IMR-90 (cell line): ENCODE results near the gene ZNF862. TPM values are rescaled to one million over a fixed set of nuclear protein-coding genes. Genes with fewer than 3 reads are reported as not detected.

Experiments used
- ATAC-seq: fragments of 200-7000 bp; cut with Tn5 transposase; 2 replicates; pipeline ENCODE4 v1.9.1; 2020; ENCODE audit warnings: low read depth, mild to moderate bottlenecking, moderate library complexity
- BruUV-seq: library from RNA; stranded (reverse); fragments of 400-500 nt; replicated peaks from 2 replicates; lab custom pipeline; 2021; lab: Mats Ljungman, UMichigan
- CTCF ChIA-PET: fragments of 300-600 bp; formaldehyde crosslinking; extraction: SDS; loops from one replicate; lab custom pipeline; 2021; ENCODE audit warnings: antibody characterized with exemption; lab: Yijun Ruan, JAX
- POLR2A ChIA-PET: fragments of 300-600 bp; sonication (Branson Sonifier 250); formaldehyde crosslinking; loops from one replicate; lab custom pipeline; 2022; ENCODE audit warnings: antibody characterized with exemption; ENCODE audit not compliant: unreplicated experiment; lab: Charles Lee
- DNase-seq: peaks from one replicate; pipeline ENCODE4 v3.0.0; 2013
- H2AFZ ChIP-seq: replicated peaks from 2 replicates; pipeline ENCODE3; 2013; ENCODE audit warnings: low read length, mild to moderate bottlenecking; ENCODE audit not compliant: poor library complexity
- H2AK5ac ChIP-seq: 2 replicates; pipeline ENCODE4 v1.6.1; 2013; ENCODE audit warnings: low read depth, low read length, inconsistent platforms
- H2AK9ac ChIP-seq: replicated peaks from 2 replicates; pipeline ENCODE3; 2013; ENCODE audit warnings: mild to moderate bottlenecking, low read depth, low read length, moderate library complexity; ENCODE audit not compliant: poor library complexity
- H2BK120ac ChIP-seq: 2 replicates; pipeline ENCODE4 v1.6.1; 2013; ENCODE audit warnings: low read depth, low read length, inconsistent platforms
- H2BK15ac ChIP-seq: 3 replicates; pipeline ENCODE4 v1.6.1; 2013; ENCODE audit warnings: low read depth, low read length, inconsistent platforms
- H2BK20ac ChIP-seq: 2 replicates; pipeline ENCODE4 v1.6.1; 2013; ENCODE audit warnings: low read depth, mild to moderate bottlenecking, inconsistent platforms, low read length, moderate library complexity
- H2BK5ac ChIP-seq: 2 replicates; pipeline ENCODE4 v1.6.1; 2013; ENCODE audit warnings: mild to moderate bottlenecking, low read depth, low read length, inconsistent platforms; ENCODE audit not compliant: poor library complexity, severe bottlenecking
- H3K14ac ChIP-seq: replicated peaks from 2 replicates; pipeline ENCODE4 v1.6.1; 2013; ENCODE audit warnings: low read depth, low read length, inconsistent platforms
- H3K18ac ChIP-seq: 2 replicates; pipeline ENCODE4 v1.6.1; 2013; ENCODE audit warnings: low read depth, low read length, control low read depth
- H3K23ac ChIP-seq: 2 replicates; pipeline ENCODE4 v1.6.1; 2013; ENCODE audit warnings: low read depth, low read length, inconsistent platforms
- H3K27ac ChIP-seq: 2 replicates; pipeline ENCODE4 v1.5.1; 2013; ENCODE audit warnings: mild to moderate bottlenecking, control low read depth, low read length; ENCODE audit not compliant: insufficient read depth
- H3K27me3 ChIP-seq: 2 replicates; pipeline ENCODE4 v1.6.1; 2013; ENCODE audit warnings: low read length; ENCODE audit not compliant: control insufficient read depth, insufficient read depth
- H3K36me3 ChIP-seq: 2 replicates; pipeline ENCODE4 v1.6.1; 2013; ENCODE audit warnings: low read length, mixed read lengths; ENCODE audit not compliant: control insufficient read depth, insufficient read depth
- H3K4ac ChIP-seq: 2 replicates; pipeline ENCODE4 v1.6.1; 2013; ENCODE audit warnings: low read depth, low read length, inconsistent platforms
- H3K4me1 ChIP-seq: 2 replicates; pipeline ENCODE4 v1.6.1; 2013; ENCODE audit warnings: low read length, mixed read lengths; ENCODE audit not compliant: control insufficient read depth, insufficient read depth
- H3K4me2 ChIP-seq: 2 replicates; pipeline ENCODE4 v1.6.1; 2013; ENCODE audit warnings: low read depth, mild to moderate bottlenecking, control low read depth, low read length, moderate library complexity
- H3K4me3 ChIP-seq: 2 replicates; pipeline ENCODE4 v1.5.1; 2013; ENCODE audit warnings: low read depth, mild to moderate bottlenecking, control low read depth, low read length, moderate library complexity; ENCODE audit not compliant: insufficient read depth
- H3K56ac ChIP-seq: 2 replicates; pipeline ENCODE4 v1.6.1; 2013; ENCODE audit warnings: low read length, inconsistent platforms; ENCODE audit not compliant: insufficient read depth; ENCODE audit errors: extremely low read depth
- H3K79me1 ChIP-seq, 2 experiments: 2 replicates each; pipeline ENCODE4 v1.6.1; 2013; ENCODE audit warnings: low read length in 2 of 2, inconsistent platforms in 1 of 2, low read depth in 1 of 2
- H3K9ac ChIP-seq: 2 replicates; pipeline ENCODE4 v1.6.1; 2013; ENCODE audit warnings: low read depth, low read length, control low read depth
- H3K9me1 ChIP-seq: 2 replicates; pipeline ENCODE4 v1.6.1; 2013; ENCODE audit warnings: low read length, inconsistent platforms; ENCODE audit not compliant: insufficient read depth
- H3K9me3 ChIP-seq: 2 replicates; pipeline ENCODE4 v1.6.1; 2013; ENCODE audit warnings: low read length; ENCODE audit not compliant: control insufficient read depth, insufficient read depth
- H4K20me1 ChIP-seq: 2 replicates; pipeline ENCODE4 v1.6.1; 2013; ENCODE audit warnings: low read length, inconsistent platforms; ENCODE audit not compliant: insufficient read depth
- H4K5ac ChIP-seq: 2 replicates; pipeline ENCODE4 v1.6.1; 2013; ENCODE audit warnings: mild to moderate bottlenecking, low read depth, low read length, control low read depth
- H4K8ac ChIP-seq, 2 experiments: 2 replicates each; pipeline ENCODE4 v1.6.1; 2013; ENCODE audit warnings: low read depth in 2 of 2, low read length in 2 of 2, control low read depth in 1 of 2, inconsistent platforms in 1 of 2
- H4K91ac ChIP-seq: 2 replicates; pipeline ENCODE4 v1.6.1; 2013; ENCODE audit warnings: low read depth, low read length, inconsistent platforms; ENCODE audit not compliant: insufficient read depth
- FOS ChIP-seq: fragments of 150-350 bp; IDR thresholded peaks from 2 replicates; pipeline ENCODE4 v1.6.1; 2016; ENCODE audit warnings: low read depth, low read length
- RAD21 ChIP-seq: IDR thresholded peaks from 2 replicates; pipeline ENCODE4 v1.6.1; 2012; ENCODE audit warnings: low read length, improper control_type of control experiment
- RCOR1 ChIP-seq: IDR thresholded peaks from 2 replicates; pipeline ENCODE4 v1.6.1; 2012; ENCODE audit warnings: mild to moderate bottlenecking, low read length, improper control_type of control experiment; ENCODE audit not compliant: insufficient replicate concordance
- RFX5 ChIP-seq: IDR thresholded peaks from 2 replicates; pipeline ENCODE4 v1.8.0; 2012; ENCODE audit warnings: low read depth, mild to moderate bottlenecking, low read length, moderate library complexity
- SMC3 ChIP-seq: fragments of 150-350 bp; IDR thresholded peaks from 2 replicates; pipeline ENCODE4 v1.6.1; 2016; ENCODE audit warnings: low read depth, mild to moderate bottlenecking, antibody characterized with exemption, low read length, moderate library complexity
- WGBS, 2 experiments: methylation state at CpG; one replicate each; pipeline versions ENCODE4 v1.1.5 to v1.1.7; 2013; ENCODE audit warnings: missing lambda C conversion rate in 2 of 2; ENCODE audit not compliant: insufficient read length in 1 of 2; ENCODE audit errors: extremely low coverage in 2 of 2; 5-methylcytosine and 5-hydroxymethylcytosine counted together
- dilution Hi-C: fragments of 300-500 bp; cut with HindIII; formaldehyde crosslinking; loops from one replicate; pipeline ENCODE4 v1.14.3; 2018; ENCODE audit warnings: low sequenced_read_pairs; ENCODE audit not compliant: unreplicated experiment
- in situ Hi-C: fragments of 300-500 bp; cut with MboI; formaldehyde crosslinking; loops from 3 replicates; pipeline ENCODE4 v1.14.3; 2019; ENCODE audit warnings: low sequenced_read_pairs, inconsistent platforms, mixed read lengths
- intact Hi-C: fragments of 100-400 bp; cut with micrococcal nuclease; formaldehyde crosslinking; loops from 2 replicates; pipeline ENCODE4 v1.10.0; 2022
- polyA plus RNA-seq, 3 experiments: library from polyadenylated mRNA; depleted of rRNA; stranded (reverse); fragments of >200 nt; gene quantifications; 2 replicates each; pipeline ENCODE4 v1.2.3, GENCODE V29; 2012; ENCODE audit warnings: low replicate concordance in 1 of 3
- total RNA-seq: library from RNA; depleted of rRNA; stranded (reverse); fragments of >200 nt; gene quantifications from 2 replicates; pipeline ENCODE4 v1.2.3, GENCODE V29; 2012
- TF ChIP-seq, protein P1 (sequence below): conservative IDR thresholded peaks from 2 replicates; pipeline ENCODE4 v1.5.1; 2012; ENCODE audit warnings: mild to moderate bottlenecking, low read depth, low read length, improper control_type of control experiment

The ZNF862 gene
- total and polyA plus RNA-seq, 2 of the 4 experiments (the other 2 are of a cell fraction), result 5.9 to 10.8 TPM

DNA sequence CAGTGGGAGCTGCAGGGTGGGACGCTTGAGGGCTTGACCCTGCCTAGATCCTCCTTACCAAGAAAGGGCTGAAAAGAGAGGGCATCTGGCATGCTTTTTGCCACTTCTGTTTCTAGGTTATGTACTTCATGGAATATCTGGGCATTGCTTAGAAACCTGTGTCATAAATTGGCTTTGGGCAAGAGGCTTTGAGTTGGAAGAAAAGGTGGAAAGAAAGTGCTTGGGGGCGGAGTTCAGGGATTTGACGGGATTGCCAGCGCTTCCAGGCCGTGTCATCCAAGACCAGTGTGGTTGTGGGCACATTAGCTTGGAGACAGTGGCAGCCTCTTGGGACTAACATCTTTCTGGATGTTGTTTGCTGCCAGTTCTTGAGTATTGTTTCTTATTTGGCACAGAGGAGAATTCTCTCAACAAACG is 825 bp downstream of the ZNF862 start:
- peak overlapping the region; percentile 74 for H2BK5ac ChIP-seq
- peak overlapping the region; percentile 96 for H3K23ac ChIP-seq
- peak overlapping the region; percentile 99 for H3K4me3 ChIP-seq
- H2AK5ac ChIP-seq, result peak overlapping the region; percentile 34; the same call in 1 of the 2 replicates
- H3K79me1 ChIP-seq, result peaks cover 10 to 20% of the 10 kb centered on the region in 2 experiments; a peak in 3 of 4 replicates
- dilution Hi-C loops, result no loop called here
- peak overlapping the region; percentile 75; the same call in 1 of the 2 replicates for H3K56ac ChIP-seq
- H3K4me1 ChIP-seq, result 0 out of 2 replicates have a peak, but pooled peaks cover 3% of the 10 kb centered on the region
- H2AFZ ChIP-seq, result peak overlapping the region; percentile 98
- BruUV-seq, result no TSS peak
- DNase-seq, result peak; percentile 6
- peak overlapping the region; percentile 24 to 79; a peak in 3 of 4 replicates for H4K8ac ChIP-seq
- peak overlapping the region; percentile 91 for H3K4me2 ChIP-seq
- H3K27ac ChIP-seq, result peak overlapping the region; percentile 52
- H3K18ac ChIP-seq, result 0 out of 2 replicates have a peak overlapping the region, but pooled peaks have one; percentile 18
- no peaks in the 10 kb centered on the region for H3K36me3 ChIP-seq
- peak overlapping the region; percentile 78 for H3K9ac ChIP-seq
- no peak overlapping the region for H2BK20ac ChIP-seq
- H4K20me1 ChIP-seq, result no peaks in the 10 kb centered on the region; the same call in 1 of the 2 replicates
- peak overlapping the region; percentile 80 for H3K14ac ChIP-seq
- no peaks in the 10 kb centered on the region for H3K9me3 ChIP-seq
- H2BK15ac ChIP-seq, result no peak overlapping the region
- peaks cover 4% of the 10 kb centered on the region; the same call in 1 of the 2 replicates for H3K9me1 ChIP-seq
- H4K5ac ChIP-seq, result peak overlapping the region; percentile 73
- H3K27me3 ChIP-seq, result peaks cover 8% of the 10 kb centered on the region; the same call in 1 of the 2 replicates
- peak overlapping the region; percentile 83 for H2AK9ac ChIP-seq
- ChIA-PET POLR2A (no interaction called here), CTCF (no interaction called here)
- peak overlapping the region; percentile 84 for H3K4ac ChIP-seq
- no peak for ATAC-seq
- H2BK120ac ChIP-seq, result peak overlapping the region; percentile 23; the same call in 1 of the 2 replicates
- TF ChIP-seq RFX5 (no peak), RCOR1 (no peak), RAD21 (no peak), FOS (no peak), SMC3 (no peak)
- TF ChIP-seq, protein P1, sequence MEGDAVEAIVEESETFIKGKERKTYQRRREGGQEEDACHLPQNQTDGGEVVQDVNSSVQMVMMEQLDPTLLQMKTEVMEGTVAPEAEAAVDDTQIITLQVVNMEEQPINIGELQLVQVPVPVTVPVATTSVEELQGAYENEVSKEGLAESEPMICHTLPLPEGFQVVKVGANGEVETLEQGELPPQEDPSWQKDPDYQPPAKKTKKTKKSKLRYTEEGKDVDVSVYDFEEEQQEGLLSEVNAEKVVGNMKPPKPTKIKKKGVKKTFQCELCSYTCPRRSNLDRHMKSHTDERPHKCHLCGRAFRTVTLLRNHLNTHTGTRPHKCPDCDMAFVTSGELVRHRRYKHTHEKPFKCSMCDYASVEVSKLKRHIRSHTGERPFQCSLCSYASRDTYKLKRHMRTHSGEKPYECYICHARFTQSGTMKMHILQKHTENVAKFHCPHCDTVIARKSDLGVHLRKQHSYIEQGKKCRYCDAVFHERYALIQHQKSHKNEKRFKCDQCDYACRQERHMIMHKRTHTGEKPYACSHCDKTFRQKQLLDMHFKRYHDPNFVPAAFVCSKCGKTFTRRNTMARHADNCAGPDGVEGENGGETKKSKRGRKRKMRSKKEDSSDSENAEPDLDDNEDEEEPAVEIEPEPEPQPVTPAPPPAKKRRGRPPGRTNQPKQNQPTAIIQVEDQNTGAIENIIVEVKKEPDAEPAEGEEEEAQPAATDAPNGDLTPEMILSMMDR, result no peak
- in situ Hi-C loops, result no loop called here
- WGBS, 2 experiments, result 22% methylated on average over 4 of the region's 6 CpGs; no CpG with 5 or more reads in 1 of the 2 experiments
- intact Hi-C loops, result loop anchor here (1.0 to 2.0 kb wide), 2 partner anchors 34 to 67 kb away; partner anchors contain the start of gene ATP6V0E2
- peak overlapping the region; percentile 76 for H4K91ac ChIP-seq
